Stimulated activated CD8-positive, alpha-beta memory T cell treated with anti-CD3 and anti-CD28 coated beads, Interleukin-12 subunit alpha, Interleukin-12 subunit beta, amount 100 ng/mL, for 1 hour (primary cell): ENCODE measurements around the gene AGL.
A peak's percentile ranks its signal among the peaks of the same experiment; 100 is the strongest.
"Not testable (repeated sequence)": the region's sequence is repeated elsewhere in the genome, so short reads cannot be mapped to it uniquely, and the experiment has no call there.

ENCODE experiments used
- DNase-seq: peaks from one replicate; pipeline ENCODE4 v3.0.0-alpha.2; 2020; ENCODE audit warnings: low read depth

Gene AGL

DNA sequence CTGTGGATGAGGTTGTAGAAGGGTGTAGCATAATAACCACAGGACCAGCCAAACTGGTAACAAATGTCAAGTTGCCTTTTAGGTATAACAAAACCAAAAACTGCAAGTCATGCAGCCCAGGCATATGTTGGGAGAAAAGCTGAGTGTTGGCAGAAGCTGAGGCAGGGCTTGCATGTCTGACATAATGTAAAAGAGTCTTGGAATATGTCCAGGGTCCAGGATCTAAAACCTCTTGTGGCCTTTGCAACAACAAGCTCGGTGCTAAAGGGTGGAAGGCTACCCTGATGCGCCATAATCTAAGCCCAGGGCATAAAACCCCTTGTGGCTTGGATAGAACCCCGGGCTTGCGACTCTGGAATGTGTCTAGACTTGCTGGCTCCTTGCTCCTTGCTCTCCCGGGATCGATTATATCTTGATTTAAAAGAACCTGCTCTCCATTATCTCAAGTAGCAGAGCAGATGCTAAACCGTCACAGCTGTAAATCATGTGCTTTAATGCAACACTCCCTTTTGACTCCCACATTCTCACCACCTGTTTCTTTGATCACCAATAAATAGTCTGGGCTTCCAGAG, 93.1 kb downstream of the AGL start:
- no peak for DNase-seq

GRCh38 chr1:99944192-99944591, 94.0 kb downstream of the AGL start:
- no peak for DNase-seq

DNA sequence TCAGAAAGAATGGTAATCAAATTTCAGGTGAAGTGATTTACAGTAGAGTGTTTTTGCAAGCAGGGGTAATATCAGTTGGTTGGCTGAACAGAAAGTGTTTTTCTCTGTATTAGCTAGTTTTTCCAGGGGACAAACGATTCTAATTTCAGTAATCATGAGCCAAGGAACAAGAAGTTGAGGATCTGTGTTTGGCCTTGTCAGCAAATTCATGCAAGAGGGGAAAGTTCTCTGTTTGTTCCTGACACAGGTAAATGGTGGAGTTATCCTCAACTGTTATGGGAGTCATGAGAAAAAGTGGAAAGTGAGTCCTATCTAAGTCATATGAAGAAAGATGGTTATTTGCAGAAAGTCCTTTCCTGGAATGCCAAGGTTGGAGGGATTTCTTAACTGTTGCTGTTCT, 95.0 kb downstream of the AGL start:
- no peak for DNase-seq

DNA sequence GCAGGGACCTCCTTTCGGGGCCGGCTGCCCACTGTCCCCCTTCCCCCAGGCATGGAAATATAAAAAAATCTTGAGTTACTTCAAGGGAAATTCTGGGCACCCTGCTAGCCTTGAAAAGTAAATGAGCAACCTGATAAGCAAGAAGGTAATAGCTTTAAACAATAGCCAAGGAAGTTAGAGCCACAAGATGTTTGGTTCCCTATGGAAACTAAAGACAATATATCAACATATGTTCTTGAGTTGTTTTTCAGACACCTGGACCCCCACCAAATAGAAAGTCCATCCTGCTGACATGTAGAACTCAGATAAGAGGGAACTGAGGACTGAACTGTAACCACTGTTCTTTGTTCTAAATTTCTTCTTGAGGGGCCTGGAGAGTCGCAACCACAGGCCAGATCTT, 100.3 kb downstream of the AGL start:
- no peak for DNase-seq

DNA sequence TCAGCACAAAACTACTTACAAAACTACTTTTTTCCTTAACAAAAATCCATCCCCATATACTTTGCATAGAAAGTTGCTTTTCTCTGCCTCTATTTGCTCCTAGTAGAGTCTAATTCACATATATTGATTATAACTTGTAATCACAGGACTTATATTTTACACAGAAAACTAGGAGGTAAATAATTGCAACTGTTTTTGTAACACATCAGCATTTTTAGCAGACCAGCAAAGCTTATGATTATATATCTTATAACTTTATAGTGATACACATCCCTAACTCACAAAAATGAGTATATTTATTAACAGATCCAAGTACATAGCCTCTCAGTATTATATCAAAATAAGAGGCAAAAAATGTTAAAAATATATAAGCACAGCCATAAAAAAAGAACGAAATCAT, 102.4 kb downstream of the AGL start:
- no peak for DNase-seq

DNA sequence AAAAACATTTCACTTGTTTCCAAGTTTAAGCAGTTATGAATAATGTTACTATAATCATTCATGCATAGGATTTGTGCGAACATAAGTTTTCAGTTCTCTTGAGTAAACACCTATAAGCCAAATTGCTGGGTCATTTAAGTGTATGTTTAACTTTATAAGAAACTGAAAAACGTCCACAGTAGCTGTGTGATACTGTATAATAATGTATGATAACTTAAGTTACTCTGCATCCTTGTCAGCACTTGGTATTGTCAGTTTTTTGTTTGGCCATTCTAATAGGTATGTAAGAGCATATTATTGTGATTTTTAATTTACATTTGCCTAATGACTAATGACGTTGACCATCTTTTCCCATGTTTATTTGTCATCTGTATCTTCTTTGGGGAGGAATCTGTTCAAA, 105.2 kb downstream of the AGL start:
- DNase-seq: no peak

GRCh38 chr1:99956755-99957154, 106.6 kb downstream of the AGL start:
- DNase-seq: no peak

GRCh38 chr1:99957818-99958217, 107.7 kb downstream of the AGL start:
- DNase-seq: no peak

DNA sequence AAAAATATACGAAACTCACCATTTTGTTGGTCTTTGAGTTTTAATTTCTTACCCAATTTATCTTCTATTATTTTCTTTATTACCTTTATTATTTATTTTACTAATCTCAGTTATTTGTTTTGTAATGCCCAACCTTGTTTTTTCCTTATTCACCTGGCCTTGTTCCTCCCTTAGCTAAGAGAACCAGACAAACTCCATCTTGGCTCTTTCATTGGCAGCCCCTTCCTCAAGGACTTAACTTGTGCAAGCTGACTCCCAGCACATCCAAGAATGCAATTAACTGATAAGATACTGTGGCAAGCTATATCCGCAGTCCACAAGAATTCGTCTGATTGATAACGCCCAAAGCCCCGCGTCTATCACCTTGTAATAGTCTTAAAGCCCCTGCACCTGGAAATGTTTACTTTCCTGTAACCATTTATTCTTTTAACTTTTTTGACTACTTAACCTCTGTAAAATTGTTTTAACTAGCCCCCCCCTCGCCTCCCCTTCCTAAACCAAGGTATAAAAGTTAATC, 109.1 kb downstream of the AGL start:
- DNase-seq: not testable (repeated sequence)

- DNase-seq: not testable (repeated sequence)
Measured at GRCh38 chr1:99960260-99960659, 110.1 kb downstream of the AGL start.

DNA sequence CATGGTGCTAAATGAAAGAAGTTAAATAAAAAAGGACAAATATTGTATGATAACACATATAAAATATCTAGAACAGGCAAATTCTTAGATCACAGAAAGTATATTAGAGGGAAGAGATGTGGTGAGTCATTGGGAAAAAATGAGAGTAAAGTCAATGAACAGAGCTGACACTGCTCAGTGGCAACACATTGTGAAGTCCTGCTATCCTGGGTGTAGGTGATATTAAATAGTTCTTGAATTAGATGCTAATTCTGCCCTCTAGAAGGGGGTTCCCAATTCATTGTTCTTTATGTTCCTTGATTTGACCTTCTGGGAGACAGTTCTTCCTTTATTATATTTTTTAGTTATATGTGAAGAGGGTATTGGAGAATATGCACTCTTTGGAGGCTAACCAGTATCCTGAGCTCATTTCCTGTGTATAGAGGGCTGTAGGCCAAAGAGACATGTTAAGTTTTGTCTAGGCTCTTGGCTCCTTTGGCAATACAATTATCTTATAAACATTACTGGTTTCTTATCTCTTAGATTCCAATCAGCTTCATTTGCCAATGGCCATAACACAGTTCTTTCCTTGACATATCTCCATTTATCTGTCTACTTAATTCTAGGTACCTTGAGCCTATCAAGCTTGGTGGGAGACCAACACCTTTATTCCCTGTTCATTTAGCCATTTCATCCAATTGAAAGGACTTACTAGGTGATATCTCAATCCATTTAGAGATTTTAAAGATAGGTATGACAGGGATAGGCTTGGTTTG, 113.1 kb downstream of the AGL start:
- no peak for DNase-seq

DNA sequence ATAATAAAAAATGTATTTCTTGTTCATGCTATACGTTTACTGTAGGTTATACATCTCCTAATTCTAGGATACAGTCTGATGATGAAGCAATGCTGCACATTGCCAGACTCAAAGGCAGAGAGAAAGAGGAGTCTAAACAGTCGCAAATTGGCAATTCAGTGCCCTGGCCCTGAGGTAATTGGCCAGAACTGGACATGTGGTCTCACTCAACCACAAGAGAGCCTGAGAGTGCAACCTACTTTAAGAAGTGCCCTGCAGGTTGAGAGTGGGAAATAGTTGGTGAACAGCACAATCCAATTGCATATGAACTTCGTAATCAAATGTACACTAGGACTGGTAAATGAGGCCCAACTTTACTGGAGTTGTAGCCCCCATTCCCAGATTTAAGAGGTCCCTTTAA, 114.6 kb downstream of the AGL start:
- no peak for DNase-seq

DNA sequence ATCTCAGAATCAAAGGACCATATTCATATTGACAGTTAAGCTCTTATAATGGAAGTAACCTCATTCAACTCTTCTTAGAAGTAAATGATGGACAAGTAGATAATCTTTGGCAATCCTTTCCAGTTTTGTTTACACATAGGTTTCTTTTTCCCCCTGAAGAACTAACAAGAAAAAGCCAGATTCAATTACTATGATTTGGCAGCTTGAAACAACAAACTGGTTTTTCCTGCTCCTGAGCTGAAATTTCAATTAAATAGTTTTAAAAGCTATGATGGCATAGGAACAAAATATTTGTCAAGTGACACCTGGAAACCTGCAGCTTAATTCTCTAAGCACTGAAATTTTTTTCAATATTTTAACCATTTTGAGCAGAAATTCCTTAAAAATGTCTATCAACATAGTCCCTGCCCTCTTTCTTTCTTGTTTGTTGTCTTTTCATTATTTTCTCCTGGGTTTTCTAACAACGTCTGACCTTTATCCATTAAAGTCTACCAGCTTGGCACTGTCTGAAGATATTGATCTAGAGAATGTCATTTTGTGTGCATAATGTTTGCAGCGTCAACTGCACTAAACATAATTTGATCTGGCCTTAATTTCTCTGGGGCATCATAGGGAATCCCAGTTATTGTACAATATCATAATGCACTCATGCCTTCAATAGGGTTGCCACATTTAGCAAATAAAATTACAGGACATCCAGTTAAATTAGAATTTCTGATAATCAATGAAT, 115.7 kb downstream of the AGL start:
- no peak for DNase-seq

DNA sequence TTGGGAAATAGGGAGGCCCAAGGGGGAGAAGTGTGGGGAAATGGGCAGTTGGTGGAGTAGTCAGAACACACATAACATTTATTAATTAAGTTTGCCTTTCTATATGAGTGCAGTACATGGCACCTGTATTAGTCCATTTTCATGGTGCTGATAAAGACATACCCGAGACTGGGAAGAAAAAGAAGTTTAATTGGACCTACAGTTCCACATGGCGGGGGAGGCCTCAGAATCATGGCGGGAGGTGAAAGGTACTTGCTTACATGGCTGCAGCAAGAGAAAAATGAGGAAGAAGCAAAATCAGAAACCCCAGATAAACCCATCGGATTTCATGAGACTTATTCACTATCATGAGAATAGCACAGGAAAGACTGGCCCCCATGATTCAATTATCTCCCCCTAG, 118.1 kb downstream of the AGL start:
- no peak for DNase-seq

- DNase-seq: no peak
Measured at GRCh38 chr1:99969260-99969728, 119.1 kb downstream of the AGL start.

DNA sequence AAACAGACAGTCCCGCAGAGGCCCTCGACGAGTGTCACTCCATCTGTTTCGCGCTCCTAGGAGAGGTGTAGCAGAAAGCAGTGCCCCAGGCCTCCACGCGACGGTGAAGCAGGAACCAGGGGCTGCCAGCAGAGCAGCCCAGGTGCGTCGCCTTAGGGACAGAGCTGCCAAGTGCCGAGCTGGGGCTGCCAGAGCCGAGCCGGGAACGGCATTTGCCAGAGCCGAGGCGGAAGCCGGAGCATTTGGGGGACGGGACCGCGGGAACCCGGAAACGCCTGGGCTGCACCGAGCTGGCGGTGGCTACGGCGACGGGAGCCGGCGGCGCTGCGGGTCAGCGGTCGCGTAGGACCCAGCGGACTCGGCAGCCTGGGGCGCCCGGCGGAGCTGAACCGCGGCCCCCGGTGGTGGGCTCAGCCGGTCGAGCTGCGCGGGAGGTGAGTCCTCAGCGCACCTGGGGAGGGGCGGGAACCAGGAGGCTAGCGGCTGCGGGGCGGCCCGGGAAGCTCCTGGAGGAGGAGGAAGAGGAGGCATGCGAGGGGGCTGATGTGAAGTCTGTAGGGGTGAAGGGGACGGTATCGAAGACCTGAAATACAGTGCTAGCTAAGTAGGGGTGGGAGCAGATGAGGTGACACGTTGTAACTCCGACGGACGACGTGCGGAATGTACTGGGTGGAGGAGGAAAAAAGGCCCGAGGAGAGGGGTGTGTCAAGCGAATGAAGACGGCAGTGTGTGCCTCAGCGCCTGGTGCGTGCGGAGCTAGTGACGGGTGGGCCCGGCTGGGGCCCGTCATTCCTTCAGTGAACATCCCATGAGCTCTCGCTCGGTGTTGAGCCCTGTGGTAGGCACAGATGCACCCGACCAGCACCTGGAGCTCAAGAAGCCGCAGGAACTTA, 119.8 kb downstream of the AGL start, which contains the start of gene SLC35A3:
Gene SLC35A3 (plus strand): TSS at position 268 of the 893 bp plus-strand sequence. CDS start 23,559 bp downstream, outside the sequence.
- peak; percentile 55 for DNase-seq

- DNase-seq: no peak
Measured at GRCh38 chr1:99970713-99971255, 120.6 kb downstream of the AGL start.

DNA sequence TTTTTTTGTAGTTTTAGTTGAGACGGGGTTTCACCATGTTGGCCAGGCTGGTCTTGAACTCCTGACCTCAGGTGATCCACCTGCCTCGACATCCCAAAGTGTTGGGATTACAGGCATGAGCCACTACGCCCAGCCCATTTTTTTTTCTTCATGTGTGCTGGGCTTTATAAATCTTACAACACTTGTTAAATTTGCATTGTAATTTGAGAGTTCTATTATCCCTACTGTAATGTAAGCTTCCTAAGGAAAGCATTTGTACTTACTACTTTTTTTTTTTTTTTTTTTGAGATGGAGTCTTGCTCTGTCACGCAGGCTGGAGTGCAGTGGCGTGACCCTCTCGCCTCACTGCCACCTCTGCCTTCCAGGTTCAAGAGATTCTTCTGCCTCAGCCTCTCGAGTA, 121.9 kb downstream of the AGL start:
- not testable (repeated sequence) for DNase-seq
